GM04503 (cell line): ENCODE data around the gene CCDC88C.
"Not testable (repeated sequence)": the region's sequence is repeated elsewhere in the genome, so short reads cannot be mapped to it uniquely, and the experiment has no call there.

Experiments
- DNase-seq: peaks from one replicate; pipeline ENCODE4 v3.0.0-alpha.2; 2012; ENCODE audit warnings: low read depth

CCDC88C gene

DNA sequence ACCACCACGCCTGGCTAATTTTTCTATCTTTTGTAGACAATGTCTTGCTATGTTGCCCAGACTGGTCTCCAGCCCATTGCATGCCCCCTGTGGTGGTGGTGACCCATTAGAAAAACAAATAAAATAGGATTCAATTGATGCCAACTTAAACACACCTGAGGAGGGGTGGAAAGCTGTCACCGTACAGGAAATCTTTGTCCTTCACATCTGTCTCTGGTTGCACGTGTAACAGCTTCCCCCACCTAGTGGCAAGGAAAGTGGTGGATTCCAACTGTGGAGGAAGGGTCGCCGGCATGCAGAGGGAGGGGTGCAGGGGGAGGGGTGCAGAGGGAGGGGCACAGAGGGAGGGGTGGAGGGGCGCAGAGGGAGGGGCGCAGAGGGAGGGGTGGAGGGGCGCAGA, 147.0 kb downstream of the CCDC88C start:
- no peak for DNase-seq

DNA sequence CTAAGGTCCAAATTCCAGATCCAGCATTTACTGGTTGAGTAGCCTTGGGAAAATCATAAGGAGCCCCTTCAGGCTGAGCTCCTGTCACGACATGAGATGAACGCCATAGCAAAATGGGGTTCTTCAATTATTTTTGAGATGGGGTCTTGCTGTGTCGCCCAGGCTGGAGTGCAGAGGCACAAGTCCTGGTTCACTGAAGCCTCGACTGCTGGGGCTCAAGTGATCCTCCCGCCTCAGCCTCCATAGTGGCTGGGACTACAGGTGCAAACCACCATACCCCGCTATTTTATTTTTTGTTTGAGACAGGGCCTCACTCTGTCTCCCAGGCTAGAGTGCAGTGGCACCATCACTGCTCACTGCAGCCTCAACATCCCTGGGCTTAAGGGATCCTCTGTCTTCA, 147.4 kb downstream of the CCDC88C start:
- no peak for DNase-seq

DNA sequence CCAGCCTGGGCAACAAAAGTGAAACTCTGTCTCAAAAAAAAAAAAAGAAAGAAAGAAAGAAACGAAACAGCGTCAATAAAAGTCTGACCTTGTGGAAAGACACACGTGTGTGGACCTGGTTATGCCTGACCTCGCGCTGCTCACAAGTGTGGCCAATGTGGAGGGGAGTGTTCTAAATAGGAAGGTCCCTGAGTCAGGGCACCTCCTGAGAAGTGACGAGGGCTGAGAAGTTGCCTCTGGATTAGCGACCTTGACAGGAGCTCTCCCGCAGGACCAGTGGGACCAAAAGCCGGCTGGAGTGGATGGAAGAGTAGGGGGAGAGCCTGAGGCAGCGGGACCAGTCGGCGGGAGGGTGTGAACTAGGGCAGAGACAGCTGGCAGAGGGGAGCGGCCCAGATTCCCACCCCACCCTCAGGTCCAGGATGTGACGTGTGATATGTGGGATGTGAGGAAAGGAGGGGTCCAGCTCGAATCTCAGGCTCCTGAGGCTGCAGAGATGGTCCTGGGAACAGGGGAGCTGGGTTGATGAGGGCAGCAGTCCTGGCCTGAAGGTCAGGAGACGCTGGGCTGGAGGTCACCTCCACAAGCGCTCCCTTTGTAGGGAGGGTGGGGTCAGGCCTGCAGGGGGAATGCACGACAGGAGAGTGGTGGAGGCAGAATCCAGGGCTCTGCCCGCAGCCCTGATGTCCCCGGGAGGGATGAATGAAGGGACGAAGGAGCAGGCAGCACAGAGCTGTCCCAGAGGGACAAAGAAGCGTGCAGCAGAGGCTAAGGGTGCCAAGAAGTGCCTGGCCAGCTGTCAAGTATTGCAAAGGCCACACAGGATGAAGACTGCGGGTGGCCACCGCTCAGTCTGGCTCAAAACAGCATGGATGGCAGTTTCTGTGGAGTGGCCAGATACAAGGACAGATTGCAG, 148.3 kb downstream of the CCDC88C start:
- DNase-seq, result no peak

DNA sequence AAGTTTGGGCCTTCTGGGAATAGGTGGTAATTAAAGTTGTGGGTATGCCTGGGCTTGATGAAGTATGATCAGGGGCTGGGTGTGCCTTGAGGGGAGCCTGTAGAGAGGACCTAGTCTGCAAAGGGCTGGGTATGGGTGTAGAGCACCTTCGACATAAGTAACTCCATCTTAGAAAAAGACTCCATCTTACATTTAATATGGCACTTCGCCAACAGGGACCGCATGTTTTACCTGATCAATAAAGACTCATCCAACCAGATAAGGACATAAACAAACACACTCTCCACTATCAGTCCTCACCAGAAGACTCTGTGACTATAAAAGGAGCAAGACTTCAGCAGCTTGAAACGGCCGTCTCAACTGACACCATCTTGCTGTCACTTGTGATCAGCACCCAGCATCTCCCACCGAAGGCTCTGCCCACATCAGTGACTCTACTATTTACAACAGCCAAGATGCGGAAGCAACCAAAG, 149.6 kb downstream of the CCDC88C start:
- DNase-seq, result no peak

DNA sequence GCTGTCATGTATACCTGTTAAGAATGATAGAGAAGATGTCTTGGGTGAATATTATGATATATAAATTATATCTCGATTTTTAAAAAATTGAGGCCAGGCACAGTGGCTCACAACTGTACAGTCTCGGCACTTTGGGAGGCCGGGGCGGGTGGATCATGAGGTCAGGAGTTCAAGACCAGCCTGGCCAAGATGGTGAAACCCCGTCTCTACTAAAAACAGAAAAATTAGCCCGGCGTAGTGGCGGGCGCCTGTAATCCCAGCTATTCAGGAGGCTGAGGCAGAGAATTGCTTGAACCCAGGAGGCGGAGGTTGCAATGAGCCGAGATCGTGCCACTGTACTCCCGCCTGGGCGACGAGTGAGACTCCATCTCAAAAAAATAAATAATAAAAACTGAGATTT, 151.3 kb downstream of the CCDC88C start:
- not testable (repeated sequence) for DNase-seq

DNA sequence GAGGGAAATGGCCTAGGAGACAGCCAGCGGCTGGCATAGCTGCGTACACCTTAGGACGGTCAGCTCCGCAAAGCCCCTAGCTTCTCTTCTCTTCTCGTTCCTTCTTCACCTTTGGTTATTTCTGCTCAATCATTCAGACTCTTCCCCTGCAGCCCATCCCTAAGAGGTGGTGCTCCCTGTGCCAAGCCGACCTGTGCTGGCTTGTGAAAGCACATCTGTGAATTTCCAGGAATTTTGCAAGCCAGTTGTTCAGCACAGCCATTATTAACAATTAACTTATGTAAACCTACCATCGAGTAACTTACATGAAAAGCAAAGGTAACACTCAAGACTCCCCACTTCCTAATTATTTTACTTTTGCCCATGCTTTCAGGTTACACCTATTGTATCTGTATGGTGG, 152.2 kb downstream of the CCDC88C start:
- no peak for DNase-seq

DNA sequence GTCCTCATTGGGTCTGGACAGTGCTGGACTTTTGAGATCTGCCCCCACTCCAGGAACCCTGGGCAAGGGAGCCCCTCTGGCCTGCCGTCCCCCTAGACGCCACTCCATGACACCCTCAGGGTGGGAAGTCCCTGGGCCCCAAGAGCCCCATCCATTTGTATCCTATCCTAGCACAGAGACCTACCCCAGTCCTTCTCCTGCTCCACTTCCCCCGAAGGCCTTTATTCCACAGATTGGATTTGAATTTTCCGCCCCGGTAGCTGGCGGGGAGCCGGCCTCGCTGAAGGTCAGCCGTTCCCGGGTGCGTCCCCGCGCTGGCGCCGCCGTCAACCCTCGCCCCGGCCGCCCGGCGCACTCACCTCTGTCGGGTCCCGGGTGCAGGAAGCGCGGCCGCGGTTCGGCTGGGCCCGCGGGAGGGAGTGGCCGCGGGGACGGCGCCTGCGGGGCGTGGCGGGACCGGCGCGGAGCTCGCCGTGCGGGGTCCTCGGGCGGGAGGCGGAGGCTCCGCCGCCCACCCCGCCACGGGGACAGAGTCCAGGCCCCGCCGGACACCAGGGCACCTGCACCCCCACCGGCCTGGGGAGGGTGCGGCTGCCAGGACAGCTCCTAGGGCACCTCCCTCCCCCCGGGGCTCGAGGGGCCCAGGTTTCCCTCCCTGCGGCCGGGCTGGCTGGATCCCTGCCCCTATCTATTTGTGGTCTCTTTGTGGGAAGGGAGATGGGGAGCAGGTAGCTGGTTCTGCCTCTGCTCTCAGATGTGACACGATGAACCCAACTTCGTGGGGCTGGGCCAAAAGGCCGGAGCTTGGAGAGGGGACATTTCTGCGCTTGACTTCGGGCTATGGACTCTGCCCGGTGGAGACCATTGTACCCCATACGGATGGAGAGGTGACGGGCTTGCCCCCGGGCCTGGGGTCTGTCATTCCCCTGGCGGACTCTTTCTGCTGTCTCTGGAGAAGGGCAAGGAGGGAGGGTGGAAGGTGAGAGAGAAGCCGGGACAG, 153.2 kb downstream of the CCDC88C start:
- DNase-seq, result no peak

DNA sequence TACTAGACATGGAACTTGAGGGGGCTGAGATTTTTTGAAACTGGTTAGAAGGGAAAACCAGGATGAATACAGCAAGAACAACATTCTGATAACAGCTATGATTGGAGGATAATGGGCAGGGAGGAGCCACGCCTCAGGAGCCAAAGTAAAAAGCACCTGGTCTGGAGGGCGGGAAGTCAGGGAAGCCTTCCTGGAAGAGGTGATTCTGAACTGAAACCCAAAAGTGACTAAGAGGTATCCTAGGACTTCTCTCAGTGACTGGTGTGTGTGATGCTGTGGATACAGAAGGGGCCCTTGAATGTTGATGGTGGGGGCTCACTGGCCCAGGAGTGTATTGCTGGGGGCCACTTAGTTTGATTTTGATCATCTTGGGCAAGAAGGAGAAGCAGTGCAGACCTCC, 154.3 kb downstream of the CCDC88C start:
- no peak for DNase-seq

DNA sequence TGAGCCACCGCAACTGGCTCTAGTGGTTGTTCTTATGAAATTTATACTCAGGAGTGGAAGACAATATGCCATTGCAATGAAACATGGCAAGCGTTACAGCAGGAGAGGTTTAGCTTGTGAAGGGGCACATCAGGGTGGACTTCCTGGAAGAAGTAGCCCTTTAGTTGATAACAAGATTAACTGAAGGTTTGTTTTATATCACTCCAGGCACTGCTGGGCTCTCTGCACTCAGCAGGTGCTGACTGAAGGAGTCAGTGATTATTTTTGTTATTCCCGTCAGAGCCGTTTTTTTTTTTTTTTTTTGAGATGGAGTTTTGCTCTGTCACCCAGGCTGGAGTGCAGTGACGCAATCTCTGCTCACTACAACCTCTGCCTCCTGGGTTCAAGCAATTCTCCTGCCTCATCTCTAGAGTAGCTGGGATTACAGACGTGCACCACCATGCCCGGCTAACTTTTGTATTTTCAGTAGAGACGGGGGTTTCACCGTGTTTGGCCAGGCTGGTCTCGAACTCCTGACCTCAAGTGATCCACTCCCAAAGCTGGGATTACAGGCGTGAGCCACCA, 155.6 kb downstream of the CCDC88C start:
- DNase-seq, result no peak

DNA sequence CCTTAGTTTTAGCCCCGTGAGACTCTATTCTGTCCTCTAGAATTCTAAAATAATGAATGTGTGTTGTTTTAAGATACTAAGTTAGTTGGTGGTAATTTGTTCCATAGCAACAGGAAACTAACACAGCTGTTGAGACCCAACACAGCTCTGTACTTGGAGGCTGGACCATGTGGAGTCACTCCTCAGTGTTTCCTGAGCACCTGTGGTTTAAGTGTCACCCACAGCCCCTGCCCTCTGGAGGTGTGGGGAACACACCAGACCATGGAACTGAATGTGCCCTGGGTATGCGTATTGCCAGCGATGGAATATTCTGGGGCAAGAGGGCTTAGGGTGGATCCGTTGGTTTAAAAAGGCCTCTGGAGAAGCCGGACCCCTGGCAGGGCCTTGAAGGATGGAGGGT, 156.5 kb downstream of the CCDC88C start:
- no peak for DNase-seq

DNA sequence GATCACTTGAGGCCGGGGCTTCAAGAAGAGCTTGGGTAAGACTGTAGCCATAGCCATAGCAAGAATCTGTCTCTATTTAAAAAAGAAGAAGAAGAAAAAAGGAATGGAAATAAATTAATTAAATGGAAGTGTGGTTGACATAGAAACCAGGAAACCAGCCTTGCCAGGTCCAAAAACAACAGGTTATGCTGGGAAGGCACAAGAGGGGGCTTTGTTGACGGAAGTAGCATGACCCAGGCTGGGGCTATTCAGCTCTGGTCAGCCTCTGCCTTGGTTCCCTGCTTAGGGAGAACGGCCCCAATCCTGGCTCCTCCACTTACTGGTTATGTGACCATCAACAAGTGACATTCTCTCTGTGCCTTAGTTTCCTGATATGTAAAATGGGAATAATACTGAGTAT, 158.7 kb downstream of the CCDC88C start:
- no peak for DNase-seq

DNA sequence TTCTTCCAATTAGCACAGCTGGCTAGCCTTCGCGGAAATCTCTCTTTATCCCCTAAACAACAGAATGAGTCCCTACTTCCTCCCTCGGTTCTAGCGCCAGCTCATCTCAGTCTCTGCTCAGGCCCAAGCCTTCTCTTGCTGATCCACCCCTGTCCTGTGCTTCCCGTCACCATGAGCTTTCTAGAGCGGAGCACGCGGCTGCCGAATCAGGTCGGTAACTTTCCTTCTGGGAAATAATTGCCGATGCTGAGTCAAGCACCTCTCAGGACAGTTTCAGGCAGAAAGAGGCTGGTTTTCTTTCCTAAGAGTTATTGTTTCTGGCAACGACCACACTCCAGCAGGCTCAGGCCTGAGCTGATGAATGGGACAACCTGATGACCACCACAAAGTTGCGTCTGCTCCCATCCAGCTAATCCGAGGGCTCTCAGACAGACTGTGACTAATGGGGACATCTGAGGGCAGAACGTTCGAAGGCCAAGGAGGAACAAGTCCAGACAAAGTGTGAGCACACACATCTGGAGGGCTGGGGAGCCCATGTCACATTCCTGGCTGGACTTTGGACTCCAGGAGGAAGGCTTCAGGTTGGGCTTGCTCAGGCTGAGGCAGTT, 159.5 kb downstream of the CCDC88C start:
- DNase-seq, result no peak

DNA sequence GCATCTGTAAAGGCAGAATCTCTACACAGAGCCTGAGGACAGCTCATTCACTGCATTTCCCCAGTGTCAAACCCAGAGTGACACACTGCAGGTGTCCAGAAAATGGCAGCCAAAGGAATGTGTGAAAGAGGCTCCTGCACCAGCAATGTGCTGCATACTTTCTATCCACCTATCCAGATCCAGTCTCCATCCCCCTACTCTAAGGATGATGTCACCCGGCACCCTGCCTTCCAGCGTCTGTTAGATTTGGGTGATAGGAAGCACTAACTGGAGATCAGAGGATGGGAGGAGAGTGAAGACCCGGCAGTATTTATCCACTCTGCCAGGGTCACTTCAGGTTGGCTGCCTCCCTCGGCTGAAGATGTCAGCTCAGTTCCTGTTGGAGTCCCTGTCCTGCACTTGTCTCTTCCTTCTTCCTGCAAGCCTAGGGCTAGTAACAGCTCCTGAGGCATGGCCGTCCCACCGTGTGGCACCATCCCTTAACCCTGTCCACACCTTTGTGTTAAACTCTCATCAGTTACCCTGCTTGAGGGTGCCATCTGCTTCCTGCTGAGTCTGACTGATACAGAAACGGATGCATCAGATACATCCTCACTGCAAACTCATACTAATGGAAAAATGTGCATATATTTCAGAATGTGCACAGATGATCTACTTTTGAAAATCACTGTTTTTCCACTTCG, 160.2 kb downstream of the CCDC88C start:
- no peak for DNase-seq

DNA sequence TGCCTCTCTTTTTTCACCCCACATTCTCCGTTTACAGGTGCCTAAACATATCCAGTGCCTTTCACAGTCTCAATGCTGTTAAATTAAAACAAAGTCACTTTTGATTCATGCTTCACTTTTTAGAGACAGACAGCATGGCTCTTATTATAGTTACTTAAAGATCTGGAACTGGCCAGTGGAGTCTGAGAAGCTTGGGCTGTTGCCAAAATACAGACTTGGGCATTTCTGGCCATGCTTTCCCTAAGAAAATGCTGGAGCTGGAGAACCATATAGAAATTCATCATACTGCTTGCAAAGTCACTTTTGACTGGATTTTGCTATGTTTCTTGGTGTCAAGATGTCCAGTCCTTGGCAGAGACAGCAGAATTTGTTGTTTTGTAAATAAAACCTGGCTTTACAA, 161.0 kb downstream of the CCDC88C start:
- DNase-seq, result no peak

DNA sequence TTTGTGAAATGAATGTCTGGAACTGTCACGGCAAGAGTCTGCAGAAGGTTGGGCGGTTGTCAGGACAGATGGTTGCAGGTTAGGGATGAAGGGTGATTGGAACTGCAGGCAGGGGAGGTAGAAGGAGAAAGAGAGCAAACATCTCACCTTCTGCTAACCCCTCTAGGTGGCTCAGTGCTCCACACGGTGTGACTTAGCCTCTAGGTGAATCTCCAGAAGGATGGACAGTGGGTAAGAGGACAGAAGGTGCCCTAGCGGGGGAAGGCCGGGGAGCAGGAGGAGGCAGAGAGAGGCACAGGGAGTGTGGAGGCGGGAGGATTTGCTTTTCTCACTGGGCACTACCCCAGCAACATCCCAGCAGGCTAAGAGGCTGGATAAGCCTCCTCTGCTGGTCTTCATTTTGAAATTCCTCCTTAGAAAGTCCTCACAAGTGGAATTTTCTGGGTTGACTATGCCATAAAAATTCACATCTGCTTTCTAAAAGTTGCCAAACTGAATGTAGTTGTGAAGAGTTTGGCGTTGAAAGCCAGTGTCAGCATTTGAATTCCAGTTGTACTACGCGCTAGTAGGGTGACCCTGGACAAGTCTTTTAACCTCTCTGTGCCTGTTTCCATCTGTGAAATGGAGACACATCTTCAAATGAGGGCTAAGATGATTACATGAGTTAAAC, 162.5 kb downstream of the CCDC88C start:
- no peak for DNase-seq

DNA sequence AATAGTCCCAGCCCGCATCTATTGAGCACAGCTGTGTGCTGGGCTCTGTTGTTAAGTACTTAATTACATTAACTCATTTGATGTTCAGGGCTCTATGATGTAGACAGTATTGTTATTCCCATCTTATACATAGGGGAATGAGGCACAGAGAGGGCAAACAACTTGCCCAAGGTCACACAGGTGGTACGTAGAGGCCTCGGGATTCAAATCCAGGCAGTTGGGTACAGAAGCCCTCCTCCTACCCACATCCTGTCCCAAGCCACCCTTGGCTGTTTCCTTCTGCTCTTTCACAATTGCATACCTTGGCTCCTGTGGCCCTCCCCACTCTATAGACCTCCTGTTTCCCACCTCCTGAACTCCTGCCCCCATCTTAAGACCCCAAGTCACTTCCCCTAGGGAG, 163.2 kb downstream of the CCDC88C start:
- DNase-seq, result no peak

DNA sequence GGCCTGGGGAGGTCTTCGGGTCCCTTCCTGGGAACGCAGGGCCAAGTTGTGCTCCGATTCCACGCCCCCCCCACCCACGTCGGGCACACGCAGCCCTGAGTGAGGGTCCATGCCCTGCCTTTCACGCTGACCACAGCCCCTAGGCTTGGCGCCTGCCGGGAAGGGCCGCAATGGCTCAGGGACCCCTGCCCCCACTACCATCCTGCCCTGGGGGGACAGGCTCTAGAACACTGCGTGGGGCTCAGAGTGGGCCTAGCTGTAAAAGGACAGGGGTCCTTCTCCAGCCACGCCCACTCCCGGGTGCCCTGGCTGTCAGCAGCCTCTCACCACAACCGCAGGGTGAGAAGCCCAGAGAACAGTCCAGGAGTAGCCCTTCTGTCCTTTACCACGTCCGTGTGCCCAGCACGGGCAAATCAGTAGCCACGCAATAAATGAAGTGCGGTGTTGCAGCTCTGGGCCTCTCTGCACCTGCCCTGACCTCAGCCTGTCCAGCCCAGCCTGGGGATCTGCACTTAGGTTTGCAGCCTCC, 163.8 kb downstream of the CCDC88C start:
- no peak for DNase-seq

DNA sequence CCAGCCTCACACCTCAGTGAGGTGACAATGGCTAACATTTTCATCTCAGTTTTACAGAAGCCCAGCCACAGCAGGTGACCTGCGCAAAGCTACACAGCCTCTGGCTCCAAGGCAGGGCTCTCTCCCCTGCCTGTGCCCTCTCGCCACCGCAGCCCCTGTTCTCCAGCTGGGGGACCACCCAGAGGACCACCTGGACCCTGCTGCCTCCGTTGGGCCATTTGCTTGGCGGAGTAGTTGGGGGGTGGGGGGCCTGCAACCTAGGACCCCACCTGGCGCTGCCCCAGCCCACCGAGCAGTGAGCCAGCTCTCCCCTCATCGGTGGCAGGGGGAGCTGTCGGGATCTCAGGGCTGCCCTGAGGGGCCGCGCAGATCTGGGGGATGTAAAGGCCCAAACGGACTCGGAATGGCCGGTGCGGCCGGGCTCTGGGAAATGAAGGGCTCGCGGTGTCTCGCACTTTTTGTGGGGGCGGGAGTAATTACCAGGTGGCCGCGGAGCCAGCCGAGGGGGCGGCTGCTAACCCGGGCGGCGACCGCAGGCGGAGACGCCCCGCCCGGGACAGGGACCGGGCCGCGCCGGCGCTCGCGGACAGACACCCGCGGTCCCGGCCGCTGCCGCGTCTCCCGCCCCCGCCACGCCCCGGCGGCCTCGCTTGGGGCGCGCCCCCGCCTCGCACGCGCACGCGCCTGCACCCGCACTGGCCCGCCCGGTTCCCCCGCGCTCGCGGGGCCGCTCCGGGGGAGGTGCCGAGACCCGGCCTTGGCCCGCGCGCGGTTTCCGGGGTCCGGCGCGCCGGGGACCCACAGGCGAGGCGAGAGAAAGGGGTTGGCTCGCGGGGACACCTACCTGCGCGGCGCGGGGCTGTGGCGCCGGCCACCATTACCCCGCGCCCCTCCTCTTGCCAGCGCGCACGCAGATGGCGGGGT, 164.5 kb downstream of the CCDC88C start:
- no peak for DNase-seq

DNA sequence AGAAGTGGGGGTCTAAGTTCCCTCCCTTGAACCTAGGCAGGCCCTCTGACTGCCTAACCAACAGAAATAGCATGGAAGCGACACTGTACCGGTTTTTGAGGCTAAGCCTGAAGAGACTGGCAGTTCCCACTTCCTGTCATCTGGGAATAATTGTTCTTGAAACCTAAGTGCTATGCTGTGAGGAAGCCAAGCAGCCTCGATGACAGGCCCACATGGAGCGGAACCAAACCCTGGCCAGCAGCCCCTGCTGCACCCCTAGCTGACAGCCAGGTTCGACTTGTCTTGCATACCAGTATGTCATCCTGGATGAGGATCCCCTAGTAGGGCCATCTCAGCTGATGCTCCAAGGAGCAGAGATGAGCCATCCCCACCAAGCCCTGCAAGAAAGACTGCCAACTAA, 166.7 kb downstream of the CCDC88C start:
- DNase-seq, result no peak
